A549 (cell line): Measurements from ENCODE around the gene SORCS2. TPM values are rescaled to one million over a fixed set of nuclear protein-coding genes. Genes with fewer than 3 reads are reported as not detected.

ENCODE experiments used
- ATAC-seq, 2 experiments: fragments of 200-7000 bp in 1 of 2; fragments of >200 bp in 1 of 2; cut with Nextera tagmentation in 1 of 2; cut with Tn5 transposase in 1 of 2; 3 replicates each; pipeline versions ENCODE4 v1.8.0 to v1.9.1; 2018 to 2020; ENCODE audit warnings: mild to moderate bottlenecking in 1 of 2, moderate library complexity in 1 of 2
- CTCF ChIA-PET: fragments of 300-600 bp; sonication (Branson Sonifier 250); formaldehyde crosslinking; extraction: SDS; loops from one replicate; lab custom pipeline; 2021; ENCODE audit warnings: antibody characterized with exemption, inconsistent platforms; lab: Yijun Ruan, JAX
- POLR2A ChIA-PET: fragments of 350-600 bp; formaldehyde crosslinking; extraction: SDS; loops from one replicate; lab custom pipeline; 2021; ENCODE audit warnings: antibody characterized with exemption, inconsistent platforms; lab: Yijun Ruan, JAX
- DNase-seq, 2 experiments: peaks; one replicate each; pipeline versions ENCODE4 v3.0.0 to v3.0.0-alpha.2; 2011 to 2016; ENCODE audit warnings: low read depth in 1 of 2, low spot score in 1 of 2
- FAIRE-seq: peaks from 2 replicates; lab custom pipeline; 2011; peaks lifted over from hg19 to GRCh38; lab: Jason Lieb, UNC
- H3K27ac ChIP-seq, 2 experiments: fragments of >200 bp; sonication (Bioruptor Twin); formaldehyde crosslinking; 3 replicates each; pipeline ENCODE4 v1.5.1; 2016 to 2017
- H3K4me1 ChIP-seq: fragments of >200 bp; sonication (Bioruptor Twin); formaldehyde crosslinking; 3 replicates; pipeline ENCODE4 v1.6.1; 2016
- H3K4me2 ChIP-seq: fragments of >200 bp; sonication (Bioruptor Twin); formaldehyde crosslinking; 3 replicates; pipeline ENCODE4 v1.6.1; 2016
- H3K4me3 ChIP-seq: fragments of >200 bp; sonication (Bioruptor Twin); formaldehyde crosslinking; 3 replicates; pipeline ENCODE4 v1.5.1; 2016
- H3K9me3 ChIP-seq: fragments of >200 bp; sonication (Bioruptor Twin); formaldehyde crosslinking; 3 replicates; pipeline ENCODE4 v1.6.1; 2016
- BCL3 ChIP-seq: fragments of >200 bp; sonication (Bioruptor Twin); formaldehyde crosslinking; IDR thresholded peaks from 3 replicates; pipeline ENCODE4 v1.6.1; 2016
- CBX2 ChIP-seq: fragments of 200-600 bp; sonication (generic); IDR thresholded peaks from 2 replicates; pipeline ENCODE4 v1.6.1; 2016; ENCODE audit warnings: low read depth, mild to moderate bottlenecking, borderline replicate concordance
- CBX8 ChIP-seq: fragments of 200-600 bp; sonication (generic); IDR thresholded peaks from 2 replicates; pipeline ENCODE4 v1.6.1; 2016
- CHD2 ChIP-seq: fragments of 150-350 bp; IDR thresholded peaks from 2 replicates; pipeline ENCODE4 v1.6.1; 2014; ENCODE audit warnings: low read length; ENCODE audit not compliant: partially characterized antibody
- E2F6 ChIP-seq: IDR thresholded peaks from 2 replicates; pipeline ENCODE4 v1.6.1; 2012; ENCODE audit warnings: low read depth, borderline replicate concordance
- EHF ChIP-seq: fragments of 250-450 bp; sonication (Bioruptor Pico); IDR thresholded peaks from 2 replicates; pipeline ENCODE4 v1.5.0; 2020; ENCODE audit warnings: mild to moderate bottlenecking
- EHMT2 ChIP-seq: fragments of 200-600 bp; sonication (generic); IDR thresholded peaks from 2 replicates; pipeline ENCODE4 v1.6.1; 2016; ENCODE audit warnings: antibody characterized with exemption, low read depth, mild to moderate bottlenecking, moderate library complexity
- ELK1 ChIP-seq: fragments of 150-350 bp; IDR thresholded peaks from 2 replicates; pipeline ENCODE4 v1.6.1; 2014; ENCODE audit warnings: low read depth, mild to moderate bottlenecking, low read length
- ESRRA ChIP-seq: fragments of 150-350 bp; IDR thresholded peaks from 2 replicates; pipeline ENCODE4 v1.6.1; 2014; ENCODE audit warnings: mild to moderate bottlenecking, low read length, borderline replicate concordance
- FOSL2 ChIP-seq, 2 experiments: fragments of 450-650 bp in 1 of 2; fragments of >200 bp in 1 of 2; sonication (Bioruptor Twin) in 1 of 2; formaldehyde crosslinking; IDR thresholded peaks; 2 replicates each; pipeline versions ENCODE4 v1.5.0 to v1.6.1; 2016 to 2020; ENCODE audit warnings: mild to moderate bottlenecking in 1 of 2, moderate library complexity in 1 of 2
- HMGXB4 ChIP-seq: fragments of 250-450 bp; sonication (Bioruptor Pico); IDR thresholded peaks from 2 replicates; pipeline ENCODE4 v1.5.0; 2021; ENCODE audit warnings: mild to moderate bottlenecking, moderate library complexity, borderline replicate concordance
- HOXA7 ChIP-seq: fragments of 250-450 bp; sonication (Bioruptor Pico); IDR thresholded peaks from 2 replicates; pipeline ENCODE4 v1.5.0; 2020; ENCODE audit warnings: mild to moderate bottlenecking, moderate library complexity
- HOXB13 ChIP-seq: fragments of 250-450 bp; sonication (Bioruptor Pico); IDR thresholded peaks from 2 replicates; pipeline ENCODE4 v1.5.0; 2020; ENCODE audit warnings: low read depth, mild to moderate bottlenecking, moderate library complexity
- MAFK ChIP-seq: fragments of 450-650 bp; IDR thresholded peaks from 2 replicates; pipeline ENCODE4 v1.6.1; 2014; ENCODE audit not compliant: partially characterized antibody
- MAZ ChIP-seq: fragments of 150-350 bp; IDR thresholded peaks from 2 replicates; pipeline ENCODE4 v1.6.1; 2014; ENCODE audit warnings: antibody characterized with exemption, low read depth, low read length, borderline replicate concordance
- RARB ChIP-seq: fragments of 250-450 bp; sonication (Bioruptor Pico); IDR thresholded peaks from 2 replicates; pipeline ENCODE4 v1.8.0; 2021; ENCODE audit warnings: mild to moderate bottlenecking, moderate library complexity
- REST ChIP-seq: fragments of 200-600 bp; sonication (generic); IDR thresholded peaks from 2 replicates; pipeline ENCODE4 v1.6.1; 2016; ENCODE audit warnings: antibody characterized with exemption, mild to moderate bottlenecking, moderate library complexity
- TFCP2L1 ChIP-seq: fragments of 250-450 bp; sonication (Bioruptor Pico); IDR thresholded peaks from 2 replicates; pipeline ENCODE4 v1.5.0; 2021; ENCODE audit warnings: mild to moderate bottlenecking
- ZC3H11A ChIP-seq: fragments of 450-650 bp; IDR thresholded peaks from 2 replicates; pipeline ENCODE4 v1.6.1; 2014; ENCODE audit warnings: antibody characterized with exemption, mild to moderate bottlenecking
- WGBS: methylation state at CpG from one replicate; pipeline ENCODE4 v1.1.6; 2017; ENCODE audit errors: missing lambda C conversion rate; 5-methylcytosine and 5-hydroxymethylcytosine counted together
- polyA plus RNA-seq, 4 experiments: library from polyadenylated mRNA; depleted of rRNA in 3 of 4; stranded (reverse); fragments of >200 nt; fragmentation: RNase III in 1 of 4; extraction: RNeasy Plus Mini Kit Qiagen cat#74134 plus additional on column Dnase treatment in 1 of 4; gene quantifications; 2 replicates in 3 of 4; 3 replicates in 1 of 4; pipeline ENCODE4 v1.2.3, GENCODE V29; 2011 to 2017

The SORCS2 gene
- polyA plus RNA-seq, 2 of the 4 experiments (the other 2 are of a cell fraction), result 1.4 to 4.6 TPM

- POLR2A ChIA-PET, result no interaction called here
- ATAC-seq (no peak), DNase-seq (no peak)
Observed at GRCh38 chr4:7354927-7355326, 162.6 kb downstream of the SORCS2 start.

GRCh38 chr4:7355795-7356194 is 163.5 kb downstream of the SORCS2 start:
- CTCF ChIA-PET, result interaction anchor here (0.6 kb wide), 1 partner anchor 78 kb away, joined by 3 read pairs; no protein-coding TSS in a partner anchor
- 91% methylated on average over 3 of the region's 3 CpGs for WGBS
- DNase-seq (no peak), FAIRE-seq (no peak), ATAC-seq (no peak)
- no peak for TF ChIP-seq HOXB13
- TF ChIP-seq FOSL2 (IDR thresholded peaks at IDR 0.05), result no peak
- TF ChIP-seq FOSL2 (CRISPR knock-in tag; IDR thresholded peaks at IDR 0.05), result no peak
- no peak for TF ChIP-seq CBX8
- TF ChIP-seq EHMT2, result no peak
- TF ChIP-seq TFCP2L1 (CRISPR knock-in tag), result no peak
- TF ChIP-seq MAZ, result no peak
- no peak for TF ChIP-seq REST
- no peak for TF ChIP-seq MAFK
- no peak for TF ChIP-seq ELK1
- no peak for TF ChIP-seq RARB (CRISPR knock-in tag)
- TF ChIP-seq E2F6, result no peak
- no peak for TF ChIP-seq BCL3
- no peak for TF ChIP-seq HMGXB4 (CRISPR knock-in tag)
- POLR2A ChIA-PET, result no interaction called here
- peaks cover 23% of the 10 kb centered on the region for H3K4me1 ChIP-seq
- no peak overlapping the region for H3K27ac ChIP-seq
- H3K4me3 ChIP-seq, result no peak overlapping the region
- no peaks in the 10 kb centered on the region for H3K9me3 ChIP-seq
- no peak overlapping the region for H3K4me2 ChIP-seq

More at GRCh38 chr4:7354927-7355326, 162.6 kb downstream of the SORCS2 start:
- Histone ChIP-seq H3K4me2 (no peak overlapping the region), H3K4me1 (peaks cover 23% of the 10 kb centered on the region), H3K9me3 (no peaks in the 10 kb centered on the region), H3K27ac (peak overlapping the region in 1 of 2 experiments; percentile 41; a peak in 1 of 6 replicates), H3K4me3 (no peak overlapping the region)
- CTCF ChIA-PET, result no interaction called here
- TF ChIP-seq EHF (CRISPR knock-in tag) (no peak), ZC3H11A (no peak), ESRRA (no peak), CBX2 (no peak), MAZ (no peak), FOSL2 (IDR thresholded peaks at IDR 0.05) (no peak), FOSL2 (CRISPR knock-in tag; IDR thresholded peaks at IDR 0.05) (no peak), CHD2 (no peak), HOXA7 (CRISPR knock-in tag) (no peak)
- no peak for FAIRE-seq
- 65% methylated on average over 5 of the region's 5 CpGs for WGBS
